PC-9 (cell line): ENCODE data around the gene PTPN14.

Source experiments
- EZH2 ChIP-seq: fragments of 200-600 bp; sonication (generic); IDR thresholded peaks from 2 replicates; pipeline ENCODE4 v1.8.0; 2017; ENCODE audit warnings: antibody characterized with exemption, low read depth
- TF ChIP-seq, protein P1 (sequence below): fragments of 200-600 bp; sonication (generic); conservative IDR thresholded peaks from 2 replicates; pipeline ENCODE4 v1.6.1; 2017; ENCODE audit warnings: mixed run types, antibody characterized with exemption, mild to moderate bottlenecking, moderate library complexity

GRCh38 chr1:214445831-214446614, 105.4 kb downstream of the PTPN14 start:
- TF ChIP-seq, protein P1, sequence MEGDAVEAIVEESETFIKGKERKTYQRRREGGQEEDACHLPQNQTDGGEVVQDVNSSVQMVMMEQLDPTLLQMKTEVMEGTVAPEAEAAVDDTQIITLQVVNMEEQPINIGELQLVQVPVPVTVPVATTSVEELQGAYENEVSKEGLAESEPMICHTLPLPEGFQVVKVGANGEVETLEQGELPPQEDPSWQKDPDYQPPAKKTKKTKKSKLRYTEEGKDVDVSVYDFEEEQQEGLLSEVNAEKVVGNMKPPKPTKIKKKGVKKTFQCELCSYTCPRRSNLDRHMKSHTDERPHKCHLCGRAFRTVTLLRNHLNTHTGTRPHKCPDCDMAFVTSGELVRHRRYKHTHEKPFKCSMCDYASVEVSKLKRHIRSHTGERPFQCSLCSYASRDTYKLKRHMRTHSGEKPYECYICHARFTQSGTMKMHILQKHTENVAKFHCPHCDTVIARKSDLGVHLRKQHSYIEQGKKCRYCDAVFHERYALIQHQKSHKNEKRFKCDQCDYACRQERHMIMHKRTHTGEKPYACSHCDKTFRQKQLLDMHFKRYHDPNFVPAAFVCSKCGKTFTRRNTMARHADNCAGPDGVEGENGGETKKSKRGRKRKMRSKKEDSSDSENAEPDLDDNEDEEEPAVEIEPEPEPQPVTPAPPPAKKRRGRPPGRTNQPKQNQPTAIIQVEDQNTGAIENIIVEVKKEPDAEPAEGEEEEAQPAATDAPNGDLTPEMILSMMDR, result no peak; the same call in 1 of the 2 replicates
- TF ChIP-seq EZH2, result no peak
